Lower leg skin (tissue), 4 donors: ENCODE results near the gene NUDT22. TPM values are rescaled to one million over a fixed set of nuclear protein-coding genes. Genes with fewer than 3 reads are reported as not detected.

Source experiments
- DNase-seq, 2 donors: peaks; one replicate each; pipeline ENCODE4 v3.0.0-alpha.2; 2019; ENCODE audit warnings: low spot score in 2 of 2
- H3K4me3 ChIP-seq: fragments of 200-600 bp; sonication (generic); 2 replicates; pipeline ENCODE4 v1.5.1; 2017; ENCODE audit warnings: mild to moderate bottlenecking, low read depth; ENCODE audit not compliant: poor library complexity, severe bottlenecking
- CTCF ChIP-seq, 3 donors: fragments of 450-650 bp; IDR thresholded peaks; one replicate each; pipeline ENCODE4 v1.5.1; 2016; ENCODE audit warnings: antibody characterized with exemption in 3 of 3, mild to moderate bottlenecking in 3 of 3, moderate library complexity in 2 of 3
- POLR2A ChIP-seq, 2 donors: fragments of 450-650 bp; IDR thresholded peaks; one replicate each; pipeline ENCODE4 v1.6.1; 2016 to 2017; ENCODE audit warnings: antibody characterized with exemption in 2 of 2, mild to moderate bottlenecking in 1 of 2, moderate library complexity in 1 of 2
- WGBS, 2 donors: methylation state at CpG; one replicate each; pipeline ENCODE4 v1.1.5; 2018; 5-methylcytosine and 5-hydroxymethylcytosine counted together
- intact Hi-C: fragments of 100-400 bp; cut with DNase I; formaldehyde crosslinking; loops from one replicate; pipeline ENCODE4 v1.15.0; 2023; ENCODE audit warnings: low total_unique reads
- total RNA-seq, 4 donors: library from RNA; depleted of rRNA; stranded (reverse); fragments of >200 nt; gene quantifications; one replicate each; pipeline ENCODE4 v1.1.0, GENCODE V29; 2016

Gene NUDT22
- total RNA-seq, 4 donors from 2014 or later = 44.7 to 75.6 (median 68.3) TPM

- 75 to 84% methylated on average over 10 of the region's 10 CpGs for WGBS, 2 donors
- no peak overlapping the region for H3K4me3 ChIP-seq
- no peak for DNase-seq
- intact Hi-C loops = no loop called here
- no peak for TF ChIP-seq POLR2A (IDR thresholded peaks at IDR 0.05)
- no peak for TF ChIP-seq CTCF (IDR thresholded peaks at IDR 0.05)
Observed at GRCh38 chr11:64264371-64264852, 38.3 kb downstream of the NUDT22 start.

- DNase-seq = no peak
- TF ChIP-seq POLR2A (IDR thresholded peaks at IDR 0.05) (no peak), CTCF (IDR thresholded peaks at IDR 0.05) (no peak)
- H3K4me3 ChIP-seq = no peak overlapping the region
- 94 to 96% methylated on average over 30 to 34 of the region's 35 CpGs for WGBS, 2 donors
- intact Hi-C loops = no loop called here
Observed at GRCh38 chr11:64265176-64266160, 39.4 kb downstream of the NUDT22 start.

GRCh38 chr11:64266339-64266738, 40.3 kb downstream of the NUDT22 start:
- no peak overlapping the region for H3K4me3 ChIP-seq
- TF ChIP-seq CTCF (IDR thresholded peaks at IDR 0.05) = no peak
- WGBS, 2 donors = 86 to 88% methylated on average over 15 of the region's 15 CpGs
- DNase-seq = no peak
- intact Hi-C loops = no loop called here

GRCh38 chr11:64267207-64267945, 41.3 kb downstream of the NUDT22 start:
- no peak overlapping the region for H3K4me3 ChIP-seq
- WGBS, 2 donors = 42 to 55% methylated on average over 16 to 27 of the region's 27 CpGs
- intact Hi-C loops = no loop called here
- no peak for TF ChIP-seq CTCF (IDR thresholded peaks at IDR 0.05)
- DNase-seq = no peak

GRCh38 chr11:64268025-64268892, 42.2 kb downstream of the NUDT22 start:
- 22 to 29% methylated on average over 14 to 23 of the region's 23 CpGs for WGBS, 2 donors
- TF ChIP-seq POLR2A (IDR thresholded peaks at IDR 0.05) = no peak
- no peak for TF ChIP-seq CTCF (IDR thresholded peaks at IDR 0.05)
- peak; percentile 56 to 90 for DNase-seq
- intact Hi-C loops = no loop called here
- no peak overlapping the region for H3K4me3 ChIP-seq
